VCaP (cell line): ENCODE data around the gene PIAS4.

Experiments used
- H3K27ac ChIP-seq: fragments of 450-650 bp; 2 replicates; pipeline ENCODE4 v1.5.1; 2017
- TF ChIP-seq, protein P1 (sequence below): fragments of 450-650 bp; conservative IDR thresholded peaks from 2 replicates; pipeline ENCODE4 v1.5.1; 2017; ENCODE audit warnings: mild to moderate bottlenecking, moderate library complexity

The PIAS4 gene

DNA sequence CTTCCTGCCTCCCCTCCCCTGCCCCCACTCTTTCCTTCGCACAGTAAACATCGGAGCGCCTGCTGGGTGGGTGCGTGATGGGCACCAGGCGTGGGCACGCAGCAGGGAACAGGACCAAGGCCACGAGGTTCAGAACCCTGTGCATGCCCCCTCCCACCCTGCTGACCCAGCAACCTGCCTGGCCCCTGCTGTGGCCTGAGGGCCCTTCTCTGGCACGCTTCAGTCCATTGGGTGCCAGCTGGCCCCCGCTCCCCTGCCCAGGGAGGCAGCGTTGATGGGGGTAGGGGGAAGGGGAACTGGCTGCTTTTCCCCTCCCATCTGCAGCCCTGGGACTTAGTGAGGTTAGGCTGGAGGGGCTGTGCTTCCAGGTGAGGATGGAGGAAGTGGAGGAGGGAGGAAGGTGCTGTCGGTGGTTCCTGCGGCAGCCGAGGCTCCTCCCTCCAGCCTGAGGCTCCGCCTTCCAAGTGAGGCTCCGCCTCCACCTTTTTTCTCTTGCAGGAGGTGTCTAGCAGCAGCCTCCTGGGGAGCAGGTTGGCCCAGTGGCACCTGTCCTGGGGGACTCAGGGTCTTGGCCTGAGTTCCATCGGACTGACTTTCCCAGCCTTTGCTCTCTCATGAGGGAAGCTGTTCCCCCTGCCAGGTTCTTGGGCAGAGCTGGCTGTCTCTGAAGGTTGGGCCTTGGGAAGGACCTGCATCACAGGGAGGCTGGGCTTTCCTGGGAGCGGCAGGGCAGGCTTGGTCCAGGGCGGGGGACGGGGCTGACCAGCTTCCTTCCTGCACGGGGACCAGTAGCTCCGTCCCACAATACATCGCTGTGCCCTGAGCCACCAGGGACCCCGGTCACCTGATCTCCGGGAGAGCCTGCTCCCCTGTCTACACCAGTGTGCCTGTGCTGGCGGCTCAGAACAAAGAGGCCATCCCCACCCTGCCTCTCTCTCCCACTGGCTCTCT, 7.3 kb downstream of the PIAS4 start:
- H3K27ac ChIP-seq = no peak overlapping the region
- TF ChIP-seq, protein P1, sequence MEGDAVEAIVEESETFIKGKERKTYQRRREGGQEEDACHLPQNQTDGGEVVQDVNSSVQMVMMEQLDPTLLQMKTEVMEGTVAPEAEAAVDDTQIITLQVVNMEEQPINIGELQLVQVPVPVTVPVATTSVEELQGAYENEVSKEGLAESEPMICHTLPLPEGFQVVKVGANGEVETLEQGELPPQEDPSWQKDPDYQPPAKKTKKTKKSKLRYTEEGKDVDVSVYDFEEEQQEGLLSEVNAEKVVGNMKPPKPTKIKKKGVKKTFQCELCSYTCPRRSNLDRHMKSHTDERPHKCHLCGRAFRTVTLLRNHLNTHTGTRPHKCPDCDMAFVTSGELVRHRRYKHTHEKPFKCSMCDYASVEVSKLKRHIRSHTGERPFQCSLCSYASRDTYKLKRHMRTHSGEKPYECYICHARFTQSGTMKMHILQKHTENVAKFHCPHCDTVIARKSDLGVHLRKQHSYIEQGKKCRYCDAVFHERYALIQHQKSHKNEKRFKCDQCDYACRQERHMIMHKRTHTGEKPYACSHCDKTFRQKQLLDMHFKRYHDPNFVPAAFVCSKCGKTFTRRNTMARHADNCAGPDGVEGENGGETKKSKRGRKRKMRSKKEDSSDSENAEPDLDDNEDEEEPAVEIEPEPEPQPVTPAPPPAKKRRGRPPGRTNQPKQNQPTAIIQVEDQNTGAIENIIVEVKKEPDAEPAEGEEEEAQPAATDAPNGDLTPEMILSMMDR = no peak

GRCh38 chr19:4015705-4016402, 8.3 kb downstream of the PIAS4 start:
- TF ChIP-seq, protein P1 = no peak

GRCh38 chr19:4016486-4016885, 8.9 kb downstream of the PIAS4 start:
- H3K27ac ChIP-seq = no peak overlapping the region
- TF ChIP-seq, protein P1 = no peak

More at GRCh38 chr19:4015705-4016402, 8.3 kb downstream of the PIAS4 start:
- H3K27ac ChIP-seq = no peak overlapping the region

GRCh38 chr19:4016903-4017638, 9.5 kb downstream of the PIAS4 start:
- TF ChIP-seq, protein P1 = no peak
- no peak overlapping the region for H3K27ac ChIP-seq

GRCh38 chr19:4018140-4018613, 10.6 kb downstream of the PIAS4 start:
- TF ChIP-seq, protein P1 = no peak
- H3K27ac ChIP-seq = no peak overlapping the region

GRCh38 chr19:4018775-4019504, 11.4 kb downstream of the PIAS4 start:
- no peak overlapping the region for H3K27ac ChIP-seq
- TF ChIP-seq, protein P1 = no peak
